GM19324 (cell line): ENCODE results near the gene ZBTB24.
A peak's percentile ranks its signal among the peaks of the same experiment; 100 is the strongest.
"Not testable (repeated sequence)": the region's sequence is repeated elsewhere in the genome, so short reads cannot be mapped to it uniquely, and the experiment has no call there.

Source experiments
- ATAC-seq: cut with Tn5 transposase; IDR thresholded peaks from one replicate; pipeline ENCODE4 v1.9.1; 2021; ENCODE audit warnings: mild to moderate bottlenecking, moderate library complexity; ENCODE audit not compliant: unreplicated experiment, low FRiP score

The ZBTB24 gene

GRCh38 chr6:109482905-109483734 lies at the start of gene ZBTB24:
Gene ZBTB24 (minus strand): TSS chr6:109483219. CDS start chr6:109482026, 1,193 bp downstream.
- ATAC-seq, result peak; percentile 91

GRCh38 chr6:109531446-109531845 lies 48.4 kb upstream of the ZBTB24 start:
- ATAC-seq, result no peak

GRCh38 chr6:109527989-109528388 lies 45.0 kb upstream of the ZBTB24 start:
- no peak for ATAC-seq

GRCh38 chr6:109526905-109527628 lies 44.0 kb upstream of the ZBTB24 start:
- no peak for ATAC-seq

- no peak for ATAC-seq
These were observed 41.1 kb upstream of the ZBTB24 start for GRCh38 chr6:109524129-109524528.

- ATAC-seq, result no peak
These were observed 40.5 kb upstream of the ZBTB24 start for GRCh38 chr6:109523478-109523877.

GRCh38 chr6:109521080-109521479 lies 38.1 kb upstream of the ZBTB24 start:
- no peak for ATAC-seq

DNA sequence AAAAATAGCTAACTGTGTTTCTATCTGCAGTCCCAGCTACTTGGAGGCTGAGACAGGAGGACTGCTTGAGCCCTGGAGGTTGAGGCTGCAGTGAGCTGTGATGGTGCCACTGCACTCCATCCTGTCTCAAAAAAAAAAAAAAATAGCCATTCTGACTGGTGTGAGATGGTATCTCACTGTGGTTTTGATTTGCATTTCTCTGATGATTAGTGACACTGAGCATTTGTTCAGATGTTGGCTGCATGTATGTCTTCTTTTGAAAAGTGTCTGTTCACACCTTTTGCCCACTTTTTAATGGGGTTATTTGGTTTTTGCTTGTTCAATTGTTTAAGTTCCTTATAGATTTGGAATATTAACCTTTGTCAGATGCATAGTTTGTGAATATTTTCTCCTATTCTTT lies 36.6 kb upstream of the ZBTB24 start:
- ATAC-seq, result not testable (repeated sequence)

GRCh38 chr6:109516929-109517328 lies 33.9 kb upstream of the ZBTB24 start:
- no peak for ATAC-seq

GRCh38 chr6:109515781-109516409 lies 32.9 kb upstream of the ZBTB24 start:
- no peak for ATAC-seq

DNA sequence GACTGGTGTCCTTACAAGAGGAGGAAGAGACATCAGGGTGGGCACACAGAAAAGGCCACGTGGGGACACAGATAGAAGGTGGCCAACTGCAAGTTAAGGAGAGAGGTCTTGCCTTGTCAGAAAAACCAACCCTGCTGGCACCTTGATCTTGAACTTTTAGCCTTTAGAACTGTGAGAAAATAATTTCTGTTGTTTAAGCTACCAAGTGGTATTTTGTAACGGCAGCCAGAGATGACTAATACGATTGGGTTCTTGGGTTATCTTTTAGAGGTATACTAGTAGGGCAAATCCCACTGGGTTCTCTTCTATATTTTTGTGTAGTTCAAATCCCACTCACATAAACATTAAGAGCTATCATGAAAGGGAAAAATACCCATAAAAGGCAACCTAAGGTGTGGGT lies 31.9 kb upstream of the ZBTB24 start:
- ATAC-seq, result no peak

- ATAC-seq, result no peak
These were observed 30.6 kb upstream of the ZBTB24 start for GRCh38 chr6:109513571-109514071.

- ATAC-seq, result no peak
These were observed 29.3 kb upstream of the ZBTB24 start for GRCh38 chr6:109512271-109512817.

GRCh38 chr6:109511832-109512231 lies 28.8 kb upstream of the ZBTB24 start:
- no peak for ATAC-seq

DNA sequence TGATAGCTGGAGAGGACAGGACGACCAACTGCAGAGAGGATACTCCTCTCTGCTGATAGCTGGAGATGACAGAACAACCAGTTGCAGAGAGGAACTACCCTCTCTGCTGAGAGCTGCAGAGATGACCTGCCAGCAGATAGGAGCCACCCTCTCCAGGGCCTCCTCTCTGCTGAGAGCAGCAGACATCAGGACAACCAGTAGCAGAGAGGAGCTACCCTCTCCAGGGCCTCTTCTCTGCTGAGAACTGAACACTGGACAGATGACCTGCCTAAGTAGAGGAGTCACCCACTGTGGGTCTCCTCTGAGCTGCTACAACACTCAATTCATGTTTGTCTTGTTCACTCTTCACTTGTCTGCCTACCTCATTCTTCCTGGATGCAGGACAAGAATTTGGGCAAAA lies 27.3 kb upstream of the ZBTB24 start:
- no peak for ATAC-seq

DNA sequence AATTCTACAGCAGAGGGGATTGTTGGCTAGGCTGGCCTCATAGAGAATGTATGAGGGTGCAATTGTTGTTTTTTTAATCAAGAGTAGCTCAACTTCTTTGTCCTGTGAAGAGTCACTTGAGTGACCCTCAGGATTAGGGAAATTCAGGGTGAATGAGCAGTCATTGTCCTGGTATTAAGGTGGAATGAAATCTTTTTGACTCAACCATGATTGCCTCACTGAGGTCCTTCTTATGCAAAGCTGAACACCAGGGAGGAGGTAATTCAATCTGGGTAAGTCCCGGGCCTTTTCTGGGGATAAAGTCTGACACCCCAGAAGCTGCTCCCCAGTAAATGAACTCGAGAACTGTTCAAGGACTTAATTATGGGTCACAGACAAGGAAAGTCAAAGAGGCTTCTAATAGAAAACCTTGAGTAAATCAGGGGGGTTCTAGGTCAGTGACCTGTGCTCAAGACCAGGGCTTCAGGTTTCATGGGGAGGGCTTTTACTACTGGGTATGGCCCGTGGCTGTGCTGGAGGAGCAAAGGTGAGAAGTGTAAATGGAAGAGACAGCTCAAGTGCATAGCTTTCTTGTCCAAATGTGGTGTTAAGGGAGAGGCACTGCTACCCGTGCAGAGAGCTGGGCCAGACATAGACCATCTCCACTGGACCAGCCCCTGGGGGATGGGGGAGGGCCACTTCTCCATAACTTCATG lies 25.3 kb upstream of the ZBTB24 start:
- ATAC-seq, result no peak

DNA sequence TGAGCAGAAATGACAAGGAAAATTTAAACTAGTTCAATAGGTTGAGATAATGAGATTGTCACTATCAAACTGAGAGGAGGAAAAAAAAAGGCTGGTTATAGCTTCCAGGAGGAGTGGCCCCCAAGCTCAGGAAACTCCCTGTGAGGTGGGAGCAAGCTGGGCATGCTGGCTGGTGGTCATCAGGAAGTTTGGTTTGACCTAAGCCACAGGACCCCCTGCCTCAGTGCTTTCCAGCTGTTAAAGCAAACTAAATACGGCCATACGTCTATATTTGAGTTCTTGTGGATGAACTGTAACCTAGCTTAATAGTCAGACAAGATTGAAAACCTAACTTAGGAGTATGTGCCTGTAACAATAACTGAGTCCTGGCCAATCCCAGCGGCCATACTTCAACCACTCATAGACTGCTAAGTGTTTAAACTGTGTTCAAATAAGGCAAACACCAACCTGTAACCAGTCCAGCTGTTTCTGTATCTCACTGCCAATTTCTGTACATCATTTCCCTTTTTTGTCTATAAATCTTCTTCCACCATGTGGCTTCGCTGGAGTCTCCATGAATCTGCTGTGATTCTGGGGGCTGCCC lies 24.6 kb upstream of the ZBTB24 start:
- ATAC-seq, result no peak

DNA sequence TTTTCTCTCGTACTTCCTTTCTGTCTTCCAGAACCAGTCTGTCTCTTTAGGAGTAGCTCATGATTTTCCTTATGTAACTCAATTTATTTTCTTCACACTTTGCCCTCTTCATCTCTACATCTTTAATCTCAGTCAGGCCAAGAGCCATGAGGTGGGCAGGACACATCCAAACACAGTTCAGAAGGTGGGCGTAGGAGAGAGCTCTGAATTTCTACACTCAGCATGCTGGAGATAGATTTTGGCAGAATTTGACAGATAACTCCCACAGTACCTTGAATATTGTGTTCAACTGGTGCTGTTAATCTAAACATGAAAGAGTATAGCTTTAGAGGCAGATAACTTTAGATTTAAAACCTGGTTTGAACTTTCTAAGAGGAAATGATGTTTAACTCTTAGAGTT lies 23.8 kb upstream of the ZBTB24 start:
- no peak for ATAC-seq

- ATAC-seq, result no peak
These were observed 23.3 kb upstream of the ZBTB24 start for GRCh38 chr6:109506314-109506713.
